BLaER1 treated with 17β-estradiol and CSF1 and Interleukin-3, amounts not matched to agents 10 nM and 100 nM (cell line): ENCODE measurements around the gene CLP1.

Experiments used
- H3K27ac ChIP-seq, 11 experiments: shearing (Covaris generic); formaldehyde crosslinking; 2 replicates each; pipeline ENCODE4 v1.8.1; 2022
- H3K27me3 ChIP-seq, 11 experiments: shearing (Covaris generic); formaldehyde crosslinking; 2 replicates each; pipeline ENCODE4 v1.8.1; 2022
- H3K36me3 ChIP-seq, 11 experiments: shearing (Covaris generic); formaldehyde crosslinking; 2 replicates each; pipeline ENCODE4 v1.8.1; 2022
- H3K4me1 ChIP-seq, 10 experiments: shearing (Covaris generic); formaldehyde crosslinking; 2 replicates each; pipeline ENCODE4 v1.8.1; 2022
- H3K4me2 ChIP-seq, 11 experiments: shearing (Covaris generic); formaldehyde crosslinking; 2 replicates each; pipeline ENCODE4 v1.8.1; 2022
- H3K4me3 ChIP-seq, 10 experiments: shearing (Covaris generic); formaldehyde crosslinking; 2 replicates each; pipeline ENCODE4 v1.8.1; 2022
- H3K9ac ChIP-seq, 11 experiments: shearing (Covaris generic); formaldehyde crosslinking; 2 replicates each; pipeline ENCODE4 v1.8.1; 2022
- H3K9me3 ChIP-seq, 11 experiments: shearing (Covaris generic); formaldehyde crosslinking; replicated peaks in 1 of 11; 2 replicates each; pipeline ENCODE4 v1.8.1; 2022
- H4K20me1 ChIP-seq, 11 experiments: shearing (Covaris generic); formaldehyde crosslinking; 2 replicates each; pipeline ENCODE4 v1.8.1; 2022
- Cebpa-rat ChIP-seq, 11 experiments: shearing (Covaris generic); IDR thresholded peaks; 2 replicates each; pipeline ENCODE4 v1.8.1; 2022

CLP1 gene

DNA sequence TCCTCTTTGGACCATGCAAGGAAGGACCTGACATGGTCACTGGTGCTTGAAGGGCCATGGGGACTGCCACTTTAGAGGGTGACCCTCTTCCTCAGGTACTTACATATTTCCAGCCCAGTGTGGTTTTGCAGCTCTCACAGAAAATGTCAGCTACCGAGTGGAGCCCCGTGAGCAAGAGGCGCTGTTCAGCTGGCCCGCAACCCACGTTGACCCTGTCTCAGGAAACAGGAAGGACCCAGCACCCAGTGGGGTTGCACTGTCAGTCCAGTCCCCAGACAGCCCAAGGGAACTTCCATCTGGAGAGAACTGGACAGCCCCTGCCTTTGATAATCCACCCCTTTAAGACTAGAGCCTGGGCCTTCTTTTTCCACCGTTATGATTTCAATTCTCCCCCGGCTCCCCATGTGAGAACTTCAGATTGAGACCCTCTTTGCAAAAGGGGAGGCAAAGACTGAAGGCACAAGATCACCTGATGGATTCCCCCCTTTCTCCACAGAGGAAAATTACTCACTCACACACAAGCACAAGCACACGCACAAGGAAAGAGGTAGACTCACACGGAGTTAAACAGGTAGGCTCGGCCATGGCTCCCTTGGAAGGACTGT, 11.3 kb upstream of the CLP1 start:
- Histone ChIP-seq H3K27ac (no peak overlapping the region), H4K20me1 (peaks cover 0 to 50% (median 42%) of the 10 kb centered on the region in 11 experiments; a peak in 18 of 22 replicates), H3K27me3 (peaks cover 46 to 69% (median 63%) of the 10 kb centered on the region in 11 experiments), H3K4me1 (peaks cover 58 to 88% (median 78%) of the 10 kb centered on the region in 10 experiments), H3K9ac (no peak overlapping the region; a peak in 1 of 22 replicates), H3K4me3 (no peak overlapping the region), H3K9me3 (no peaks in the 10 kb centered on the region), H3K36me3 (no peaks in the 10 kb centered on the region), H3K4me2 (peak overlapping the region in 10 of 11 experiments; percentile 17 to 99 (median 87); a peak in 19 of 22 replicates)
- TF ChIP-seq Cebpa-rat (IDR thresholded peaks at IDR 0.05): no peak

DNA sequence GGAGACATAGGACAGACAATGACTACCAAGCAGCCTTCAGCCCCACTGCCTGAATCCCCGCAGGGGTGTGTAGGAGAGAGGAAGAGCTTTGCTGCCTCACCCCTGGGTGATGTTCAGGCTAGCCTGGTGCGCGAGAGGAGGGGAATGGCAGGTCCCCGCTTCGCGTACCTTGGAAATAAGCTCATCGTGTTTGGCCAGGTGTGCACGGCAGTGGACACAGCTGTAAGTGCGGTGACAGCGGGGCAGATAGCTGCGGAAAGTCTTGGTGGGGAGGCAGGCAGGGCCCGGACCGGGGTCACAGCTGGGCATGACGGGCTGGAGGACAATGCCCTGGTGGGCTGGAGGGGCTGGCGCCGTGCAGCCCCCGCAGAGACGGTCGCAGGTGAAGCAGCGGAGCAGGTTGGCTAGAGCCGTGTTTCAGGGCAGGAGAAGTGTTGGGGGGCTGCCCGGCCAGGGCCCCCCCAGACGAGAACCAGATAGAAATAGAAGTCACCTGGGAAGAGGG, 10.7 kb upstream of the CLP1 start:
- no peak overlapping the region for H3K4me3 ChIP-seq
- no peak overlapping the region for H3K27ac ChIP-seq

DNA sequence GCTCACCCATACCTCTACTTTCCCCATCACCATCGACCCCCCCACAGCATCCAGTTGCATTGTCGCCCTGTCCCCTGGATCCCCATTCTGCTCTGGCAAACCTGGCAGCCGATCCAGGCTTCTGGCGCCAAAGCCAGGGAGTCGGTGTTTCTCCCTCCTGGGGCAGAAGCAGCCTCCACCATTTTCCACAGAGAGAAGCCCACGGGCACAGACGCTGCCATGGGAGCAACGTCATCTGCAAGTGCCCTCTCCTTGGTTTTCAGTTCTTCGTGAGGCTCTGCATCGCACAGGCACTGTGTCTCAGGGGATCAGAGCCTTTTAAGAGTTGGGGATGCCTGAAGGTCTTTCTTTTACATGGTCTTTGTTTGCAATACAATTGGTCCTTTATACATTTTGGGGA, 10.2 kb upstream of the CLP1 start:
- peaks cover 0 to 46% (median 42%) of the 10 kb centered on the region in 11 experiments; a peak in 18 of 22 replicates for H4K20me1 ChIP-seq
- no peak for TF ChIP-seq Cebpa-rat (IDR thresholded peaks at IDR 0.05)
- peak overlapping the region; percentile 15 to 99 (median 83); a peak in 20 of 22 replicates for H3K4me2 ChIP-seq
- H3K27ac ChIP-seq: no peak overlapping the region
- H3K4me3 ChIP-seq: no peak overlapping the region
- H3K27me3 ChIP-seq: peaks cover 46 to 73% (median 68%) of the 10 kb centered on the region in 11 experiments
- H3K9me3 ChIP-seq: no peaks in the 10 kb centered on the region
- peaks cover 48 to 80% (median 70%) of the 10 kb centered on the region in 10 experiments for H3K4me1 ChIP-seq
- no peak overlapping the region for H3K9ac ChIP-seq
- no peaks in the 10 kb centered on the region for H3K36me3 ChIP-seq

More for the DNA sequence above, 10.7 kb upstream of the CLP1 start:
- TF ChIP-seq Cebpa-rat (IDR thresholded peaks at IDR 0.05): no peak
- Histone ChIP-seq H3K9me3 (no peaks in the 10 kb centered on the region), H3K27me3 (peaks cover 46 to 73% (median 68%) of the 10 kb centered on the region in 11 experiments), H4K20me1 (peaks cover 0 to 47% (median 42%) of the 10 kb centered on the region in 11 experiments; a peak in 18 of 22 replicates), H3K9ac (no peak overlapping the region), H3K36me3 (no peaks in the 10 kb centered on the region), H3K4me1 (peaks cover 53 to 82% (median 72%) of the 10 kb centered on the region in 10 experiments), H3K4me2 (peak overlapping the region in 10 of 11 experiments; percentile 15 to 99 (median 88); a peak in 16 of 22 replicates)

DNA sequence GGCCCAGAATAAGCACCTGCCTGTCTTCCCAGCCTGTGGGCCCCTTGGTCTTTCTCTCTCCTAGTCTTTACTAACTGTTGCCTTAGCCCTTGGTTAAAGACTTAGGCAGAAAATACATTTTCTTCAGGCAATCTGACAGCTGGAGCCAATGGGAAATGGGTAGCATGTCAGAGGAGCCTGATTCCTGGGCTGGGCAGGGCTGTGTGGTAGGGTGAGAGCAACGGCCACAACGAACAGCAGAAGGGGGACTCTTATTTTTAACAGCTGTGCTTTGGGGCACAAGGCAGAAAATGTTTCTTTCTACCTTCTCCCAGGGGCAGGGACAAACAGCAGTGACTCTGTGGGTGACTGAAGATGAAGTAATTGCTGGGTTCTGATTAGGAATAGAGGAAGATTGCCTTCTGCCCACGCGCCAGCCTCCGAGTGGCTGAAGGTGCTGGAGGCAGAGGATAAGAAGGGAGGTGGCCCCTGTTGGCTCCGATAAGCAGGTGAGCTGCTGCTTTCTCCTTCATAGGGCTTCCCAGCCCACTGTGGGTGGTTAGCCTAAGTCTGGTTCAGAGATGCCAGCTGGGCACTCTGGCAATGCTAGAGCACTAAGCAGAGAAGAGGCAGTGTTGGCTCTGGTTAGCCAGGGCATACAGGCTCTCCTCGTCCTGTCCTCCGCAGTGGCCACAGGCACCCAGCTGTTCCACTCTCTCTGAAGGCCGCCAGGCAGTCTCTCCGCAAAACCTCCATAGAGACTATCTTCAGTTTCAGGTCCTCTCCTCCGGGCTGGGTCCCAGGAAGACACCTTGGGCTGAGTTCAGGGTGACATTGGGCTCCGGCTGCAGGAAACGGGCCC, 9.4 kb upstream of the CLP1 start:
- H4K20me1 ChIP-seq: peaks cover 0 to 46% (median 42%) of the 10 kb centered on the region in 11 experiments; a peak in 18 of 22 replicates

DNA sequence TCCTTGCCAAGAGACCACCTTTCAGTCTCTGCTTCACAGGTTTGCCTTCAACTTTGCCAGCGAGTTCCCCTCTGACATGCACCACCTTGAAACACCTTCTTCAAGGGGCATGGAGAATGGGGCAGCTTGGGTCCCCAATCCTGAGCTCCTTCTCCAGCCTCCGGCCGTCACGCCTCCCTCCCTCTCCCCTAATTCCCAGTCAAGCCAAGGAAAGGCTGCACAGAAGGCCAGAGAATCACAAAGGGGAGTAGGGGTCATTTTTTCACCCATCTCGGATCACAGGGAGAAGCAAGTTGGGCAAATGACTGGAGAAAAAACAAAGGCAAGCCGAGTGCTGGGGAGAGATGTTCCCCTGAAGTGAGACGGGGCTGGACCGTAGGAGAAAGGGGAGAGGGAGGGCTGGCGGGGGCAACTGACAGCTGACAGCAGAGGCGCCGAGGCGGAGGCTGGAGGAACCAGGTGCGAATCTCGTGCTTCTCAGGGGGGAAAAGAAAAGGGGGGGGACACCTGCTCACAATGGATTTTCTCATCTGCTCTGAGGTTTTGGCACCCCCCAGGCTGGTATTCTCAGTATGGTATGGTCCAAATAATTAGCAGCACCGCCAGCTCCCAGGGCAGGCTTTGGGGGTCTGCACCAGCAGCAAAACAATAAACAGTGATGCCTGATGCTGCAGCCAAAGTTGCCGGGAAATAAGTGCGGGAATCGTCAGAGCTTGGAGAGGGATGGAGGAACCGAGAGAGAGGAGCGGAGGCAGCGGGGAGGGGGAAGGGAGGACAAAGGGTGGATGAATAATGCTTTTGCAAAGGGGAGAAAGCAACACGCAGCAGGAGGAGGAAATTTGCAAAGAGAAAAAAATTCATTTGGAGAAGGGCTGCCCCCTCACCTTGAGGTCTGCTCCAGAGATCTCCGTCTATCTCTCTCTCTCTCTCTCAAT, 8.5 kb upstream of the CLP1 start:
- H3K4me1 ChIP-seq: peaks cover 50 to 79% (median 65%) of the 10 kb centered on the region in 10 experiments
- TF ChIP-seq Cebpa-rat (IDR thresholded peaks at IDR 0.05): no peak
- peak overlapping the region; percentile 65 to 99 (median 88) for H3K4me2 ChIP-seq
- peaks cover 0 to 46% (median 42%) of the 10 kb centered on the region in 11 experiments; a peak in 18 of 22 replicates for H4K20me1 ChIP-seq
- H3K36me3 ChIP-seq: no peaks in the 10 kb centered on the region
- peak overlapping the region; percentile 14 to 67 (median 53); a peak in 16 of 20 replicates for H3K4me3 ChIP-seq
- H3K9ac ChIP-seq: peak overlapping the region in 7 of 11 experiments; percentile 24 to 58 (median 40); a peak in 9 of 22 replicates
- peaks cover 46 to 73% (median 68%) of the 10 kb centered on the region in 11 experiments for H3K27me3 ChIP-seq
- no peaks in the 10 kb centered on the region for H3K9me3 ChIP-seq
- H3K27ac ChIP-seq: no peak overlapping the region

More for the DNA sequence above, 9.4 kb upstream of the CLP1 start:
- peaks cover 46 to 73% (median 68%) of the 10 kb centered on the region in 11 experiments for H3K27me3 ChIP-seq
- H3K36me3 ChIP-seq: no peaks in the 10 kb centered on the region
- peak overlapping the region; percentile 65 to 99 (median 88) for H3K4me2 ChIP-seq
- H3K9ac ChIP-seq: peak overlapping the region in 3 of 11 experiments; percentile 11 to 50 (median 40); a peak in 2 of 22 replicates
- H3K4me3 ChIP-seq: peak overlapping the region in 9 of 10 experiments; percentile 6 to 67 (median 55); a peak in 12 of 20 replicates
- H3K27ac ChIP-seq: no peak overlapping the region
- H3K9me3 ChIP-seq: no peaks in the 10 kb centered on the region
- peaks cover 49 to 80% (median 69%) of the 10 kb centered on the region in 10 experiments for H3K4me1 ChIP-seq
- no peak for TF ChIP-seq Cebpa-rat (IDR thresholded peaks at IDR 0.05)

DNA sequence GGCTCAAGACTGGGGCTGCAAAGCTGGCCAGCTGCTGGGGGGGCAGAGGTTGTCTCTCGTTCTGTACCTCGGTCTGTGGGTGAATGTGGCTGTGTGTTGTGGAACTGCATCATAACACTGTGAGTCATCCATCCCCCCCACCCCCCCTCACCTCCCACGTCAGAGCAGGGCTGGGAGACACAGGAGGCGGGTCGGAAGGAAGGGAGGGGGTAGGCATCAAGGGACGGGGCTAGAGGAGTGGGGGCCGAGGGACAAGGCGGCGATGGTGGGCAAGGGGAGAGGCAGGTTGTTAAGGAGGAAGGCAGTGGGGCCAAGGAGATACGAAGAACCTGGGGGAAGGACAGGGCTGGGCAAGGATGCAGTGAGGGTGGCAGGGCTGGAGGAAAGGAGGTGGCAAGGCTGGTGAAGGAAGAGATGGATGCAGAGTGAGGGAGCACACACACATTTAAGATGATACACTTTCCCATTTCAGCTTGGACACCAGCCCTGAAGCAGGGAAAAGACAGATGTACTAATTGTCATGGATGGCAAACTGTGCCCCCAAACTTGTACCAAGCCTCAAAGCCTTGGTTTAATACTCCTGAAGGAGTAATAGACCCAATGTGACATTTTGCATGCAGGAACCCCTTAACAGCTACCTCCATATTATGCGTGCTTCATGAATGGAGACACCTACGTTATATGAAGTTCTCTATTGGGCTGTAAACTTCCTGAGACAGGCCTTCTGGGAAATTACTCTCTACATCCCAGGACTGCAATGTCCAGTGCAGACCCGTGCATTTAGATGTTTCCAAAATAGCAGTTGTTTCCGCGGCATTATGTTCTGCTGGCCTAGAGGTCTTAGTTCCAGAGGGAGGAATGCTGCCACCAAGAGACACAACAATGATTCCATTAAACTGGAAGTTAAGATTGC, 7.5 kb upstream of the CLP1 start, which contains the start of gene YPEL4:
Gene YPEL4, minus strand, starts transcription at position 87 of the 913 bp plus-strand sequence. CDS start 2,805 bp downstream, outside the sequence.
- H3K4me1 ChIP-seq: peaks cover 50 to 72% (median 61%) of the 10 kb centered on the region in 10 experiments
- H4K20me1 ChIP-seq: peaks cover 0 to 44% (median 40%) of the 10 kb centered on the region in 11 experiments; a peak in 18 of 22 replicates
- H3K36me3 ChIP-seq: no peaks in the 10 kb centered on the region
- peak within 1 kb of the TSS; percentile 14 to 67 (median 53); a peak in 16 of 20 replicates for H3K4me3 ChIP-seq
- no peak within 1 kb of the TSS for H3K27ac ChIP-seq
- TF ChIP-seq Cebpa-rat (IDR thresholded peaks at IDR 0.05): no peak
- peak within 1 kb of the TSS in 7 of 11 experiments; percentile 24 to 58 (median 40); a peak in 9 of 22 replicates for H3K9ac ChIP-seq
- peak within 1 kb of the TSS; percentile 65 to 99 (median 88) for H3K4me2 ChIP-seq
- peaks cover 44 to 68% (median 64%) of the 10 kb centered on the region in 11 experiments for H3K27me3 ChIP-seq
- no peaks in the 10 kb centered on the region for H3K9me3 ChIP-seq

DNA sequence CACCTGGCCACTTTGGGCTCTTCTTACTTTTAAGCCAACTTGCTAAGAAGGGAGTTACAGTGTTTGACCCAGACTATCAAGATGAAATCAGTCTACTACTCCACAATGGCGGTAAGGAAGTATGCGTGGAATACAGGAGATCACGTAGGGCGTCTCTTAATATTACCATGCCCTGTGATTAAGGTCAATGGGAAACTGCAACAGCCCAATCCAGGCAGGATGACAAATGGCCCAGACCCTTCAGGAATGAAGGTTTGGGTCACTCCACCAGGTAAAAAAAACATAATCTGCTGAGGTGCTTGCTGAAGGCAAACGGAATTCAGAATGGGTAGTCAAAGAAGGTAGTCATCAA, 6.8 kb upstream of the CLP1 start:
- Histone ChIP-seq H3K4me1 (peaks cover 46 to 66% (median 58%) of the 10 kb centered on the region in 10 experiments), H3K9me3 (no peaks in the 10 kb centered on the region), H3K9ac (no peak overlapping the region), H4K20me1 (peaks cover 0 to 38% (median 34%) of the 10 kb centered on the region in 11 experiments; a peak in 18 of 22 replicates), H3K4me3 (no peak overlapping the region), H3K36me3 (no peaks in the 10 kb centered on the region), H3K27me3 (peaks cover 38 to 62% (median 58%) of the 10 kb centered on the region in 11 experiments), H3K4me2 (peak overlapping the region in 1 of 11 experiments; percentile 76; a peak in 1 of 22 replicates), H3K27ac (no peak overlapping the region)
- no peak for TF ChIP-seq Cebpa-rat (IDR thresholded peaks at IDR 0.05)
